CD4-positive, alpha-beta T cell treated with Interleukin-10 for 1 hour (primary cell): ENCODE data around the gene BYSL.

Experiments used
- DNase-seq: peaks from one replicate; pipeline ENCODE4 v3.0.0-alpha.2; 2020

The BYSL gene

DNA sequence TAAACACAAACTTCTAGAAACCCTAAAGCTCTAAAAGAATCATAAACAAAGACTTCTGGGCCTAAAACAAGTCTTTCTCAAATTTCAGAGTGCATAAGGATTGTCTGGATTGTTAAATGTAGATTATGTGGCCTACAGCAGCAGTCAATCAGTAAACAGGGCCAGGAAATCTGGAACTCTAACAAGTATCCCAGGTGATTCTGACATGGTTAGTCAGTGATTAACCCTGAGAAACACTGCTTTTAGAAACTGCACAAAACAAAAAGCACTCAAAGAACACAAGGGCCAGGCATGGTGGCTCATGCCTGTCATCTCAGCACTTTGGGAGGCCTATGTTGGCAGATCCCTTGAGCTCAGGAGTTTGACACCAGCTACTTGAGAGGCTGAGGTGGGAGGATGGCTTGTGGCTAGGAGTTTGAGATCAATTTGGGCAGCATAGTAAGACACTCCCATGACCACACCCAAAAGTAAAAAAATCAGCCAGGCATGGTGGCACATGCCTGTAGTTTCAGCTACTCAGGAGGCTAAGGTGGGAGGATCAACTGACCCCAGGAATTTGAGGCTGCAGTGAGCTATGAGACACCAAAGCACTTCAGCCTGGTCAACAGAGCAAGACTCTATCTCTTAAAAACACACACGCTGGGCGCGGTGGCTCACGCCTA, 6.3 kb upstream of the BYSL start:
- no peak for DNase-seq

DNA sequence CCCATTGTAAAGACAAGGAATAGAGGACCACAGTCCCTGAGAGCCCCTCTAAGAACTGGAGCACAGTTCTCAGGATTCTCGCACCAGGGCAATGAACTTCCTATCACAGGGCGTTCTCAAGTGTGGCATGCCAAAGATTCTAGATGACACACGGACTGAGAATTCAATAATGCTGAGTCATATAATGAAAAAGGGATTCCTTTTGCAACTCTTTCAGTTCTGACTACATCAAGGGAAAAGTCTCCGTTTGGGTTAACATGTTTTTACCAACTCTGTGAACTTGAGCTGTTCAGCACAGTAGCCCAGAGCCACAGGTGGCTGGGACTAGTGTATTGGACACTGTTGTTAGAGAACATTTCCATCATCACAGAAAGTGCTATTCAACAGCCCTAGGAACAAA, 3.8 kb upstream of the BYSL start:
- no peak for DNase-seq

DNA sequence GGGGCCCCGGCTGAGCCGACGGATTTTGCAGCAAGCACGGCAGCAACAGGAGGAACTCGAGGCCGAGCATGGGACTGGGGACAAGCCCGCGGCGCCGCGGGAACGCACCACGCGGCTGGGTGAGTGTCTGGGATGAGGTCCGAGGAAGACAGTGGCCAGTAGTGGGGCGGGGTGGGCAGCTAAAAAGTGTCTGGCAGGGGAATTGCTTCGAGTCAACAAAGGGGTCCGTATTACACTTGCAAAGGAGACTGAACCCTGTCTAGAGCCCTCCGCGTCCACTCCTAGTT, 356 bp downstream of the BYSL start:
- no peak for DNase-seq

DNA sequence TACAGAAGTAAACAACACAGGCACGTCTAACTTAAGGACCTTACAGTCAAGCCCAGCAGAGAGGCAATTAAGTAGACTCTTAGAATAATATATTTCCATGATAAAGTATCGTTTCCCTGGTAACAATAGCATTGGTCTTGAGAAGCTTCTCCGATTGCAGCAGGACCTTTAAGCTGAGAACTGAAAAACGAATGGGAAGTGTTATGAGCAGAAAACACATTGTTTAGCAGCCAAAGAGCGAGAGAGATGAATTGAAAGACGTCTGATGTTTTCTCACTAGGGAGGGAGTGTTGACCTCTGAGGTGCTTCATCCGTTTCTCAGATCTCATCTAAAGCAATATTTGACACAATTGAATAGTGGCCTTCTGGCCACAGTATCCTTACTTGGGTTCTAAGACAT, 855 bp downstream of the BYSL start:
- DNase-seq = no peak

DNA sequence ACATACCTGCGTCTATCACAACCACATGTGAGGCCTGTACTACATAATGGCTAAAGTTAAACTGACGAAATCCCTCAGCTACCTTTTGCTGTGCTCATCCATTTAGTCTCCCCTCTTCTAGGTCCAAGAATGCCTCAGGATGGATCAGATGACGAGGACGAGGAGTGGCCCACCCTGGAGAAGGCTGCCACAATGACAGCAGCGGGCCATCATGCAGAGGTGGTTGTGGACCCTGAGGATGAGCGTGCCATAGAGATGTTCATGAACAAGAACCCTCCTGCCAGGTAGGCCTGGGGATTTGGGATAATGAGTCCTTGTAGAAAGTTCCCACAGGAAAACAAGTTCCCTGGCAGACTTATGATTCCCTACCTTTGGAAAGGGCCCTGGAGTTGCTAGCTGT, 6.0 kb downstream of the BYSL start:
- no peak for DNase-seq

DNA sequence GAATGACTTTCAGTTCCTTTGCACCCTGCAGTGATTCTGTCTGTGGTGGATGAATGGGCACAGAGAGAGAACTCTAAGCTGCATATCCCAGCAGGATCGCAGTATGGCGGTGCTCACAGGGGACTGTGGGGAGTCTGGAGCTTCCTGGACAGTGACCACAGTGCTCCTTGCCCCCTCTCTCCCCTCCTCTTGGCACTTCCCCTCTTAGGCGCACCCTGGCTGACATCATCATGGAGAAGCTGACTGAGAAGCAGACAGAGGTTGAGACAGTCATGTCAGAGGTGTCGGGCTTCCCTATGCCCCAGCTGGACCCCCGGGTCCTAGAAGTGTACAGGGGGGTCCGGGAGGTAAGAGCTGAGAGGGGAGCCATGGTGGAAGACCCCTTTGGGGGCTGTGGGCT, 8.6 kb downstream of the BYSL start:
- no peak for DNase-seq

DNA sequence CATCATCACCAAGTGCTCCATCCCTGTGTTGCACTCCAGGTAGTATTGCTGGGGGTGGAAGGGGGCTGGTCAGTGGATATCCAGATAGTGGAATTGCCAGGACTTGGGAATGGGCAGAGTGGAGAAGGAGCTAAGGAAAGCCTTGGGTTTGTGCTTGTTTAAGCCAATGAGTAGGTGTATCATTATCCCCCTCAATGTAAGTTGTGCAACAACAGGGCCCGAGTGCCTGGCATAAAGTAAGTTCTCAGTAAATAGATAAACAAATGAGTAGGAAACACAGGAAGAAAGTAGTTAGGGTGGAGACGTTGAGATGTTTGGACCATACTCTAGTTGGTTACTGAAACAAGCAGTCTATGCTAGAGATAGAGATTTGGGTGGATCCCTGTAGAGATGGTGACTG, 10.5 kb downstream of the BYSL start:
- no peak for DNase-seq

DNA sequence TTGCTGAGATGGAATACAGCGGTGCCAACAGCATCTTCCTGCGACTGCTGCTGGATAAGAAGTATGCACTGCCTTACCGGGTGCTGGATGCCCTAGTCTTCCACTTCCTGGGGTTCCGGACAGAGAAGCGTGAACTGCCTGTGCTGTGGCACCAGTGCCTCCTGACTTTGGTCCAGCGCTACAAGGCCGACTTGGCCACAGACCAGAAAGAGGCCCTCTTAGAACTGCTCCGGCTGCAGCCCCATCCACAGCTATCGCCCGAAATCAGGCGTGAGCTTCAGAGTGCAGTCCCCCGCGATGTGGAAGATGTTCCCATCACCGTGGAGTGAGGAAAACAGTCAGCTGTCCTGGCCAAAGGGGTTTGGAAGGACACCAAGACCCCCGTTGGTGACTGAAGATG, 11.1 kb downstream of the BYSL start:
- DNase-seq = no peak

DNA sequence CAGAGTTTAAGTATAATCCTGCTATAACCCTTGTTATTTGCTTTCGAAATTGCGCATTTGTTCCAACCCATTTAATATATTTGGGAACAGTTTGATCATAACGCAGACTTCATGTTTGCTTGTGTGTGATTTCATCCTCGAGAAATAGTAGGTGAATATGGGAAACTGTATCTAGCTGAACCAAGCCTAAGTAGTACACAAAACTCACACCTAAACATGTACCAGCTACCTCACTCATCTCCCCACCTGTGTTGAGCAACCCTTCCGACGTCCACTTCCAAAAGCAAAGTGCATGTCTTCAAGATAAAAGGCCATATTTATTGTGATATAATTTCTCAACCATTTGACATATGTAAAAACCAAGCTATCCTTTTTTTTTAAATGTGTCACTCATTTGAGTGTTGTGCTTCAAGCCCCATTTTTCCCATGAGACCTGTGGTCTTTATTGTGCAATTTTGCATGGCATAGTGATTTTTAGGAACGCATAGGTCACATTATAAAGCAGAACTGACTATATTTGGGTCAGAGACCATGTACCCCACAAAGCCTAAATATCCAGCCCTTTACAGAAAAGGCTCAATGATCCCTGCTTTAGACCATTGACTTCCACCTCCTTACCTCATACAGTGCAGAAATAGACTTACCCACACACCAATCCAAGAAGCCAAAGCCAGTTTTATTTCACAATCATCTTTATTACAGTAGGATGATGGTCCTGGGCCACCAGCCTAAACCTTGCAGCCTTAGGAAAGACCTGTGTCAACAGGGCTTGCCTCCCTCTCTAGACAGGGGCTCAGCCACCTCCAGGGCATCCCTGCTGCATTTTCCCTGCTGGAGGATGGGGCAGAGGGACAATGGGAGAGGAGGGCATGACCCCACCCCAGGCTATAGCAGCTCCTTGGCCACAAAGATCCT, 13.2 kb downstream of the BYSL start:
- no peak for DNase-seq

DNA sequence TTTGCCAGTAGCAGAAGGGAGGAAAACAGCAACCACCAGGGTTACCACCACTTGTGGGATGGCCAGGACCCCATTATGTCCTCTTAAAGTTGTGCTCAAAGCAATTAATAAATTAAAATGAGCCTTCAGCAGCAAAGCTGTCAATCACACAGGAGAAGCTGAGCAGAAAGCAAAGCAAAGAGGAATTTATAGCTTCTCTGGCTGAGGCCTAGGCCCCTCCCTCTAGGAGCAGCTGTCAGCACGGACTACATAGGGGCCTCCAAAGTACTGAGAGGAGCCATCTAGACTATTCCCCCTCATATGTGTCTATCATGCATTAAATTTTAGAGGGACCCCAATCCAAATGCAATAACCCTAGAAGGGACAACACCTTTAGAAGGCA, 13.9 kb downstream of the BYSL start:
- no peak for DNase-seq

DNA sequence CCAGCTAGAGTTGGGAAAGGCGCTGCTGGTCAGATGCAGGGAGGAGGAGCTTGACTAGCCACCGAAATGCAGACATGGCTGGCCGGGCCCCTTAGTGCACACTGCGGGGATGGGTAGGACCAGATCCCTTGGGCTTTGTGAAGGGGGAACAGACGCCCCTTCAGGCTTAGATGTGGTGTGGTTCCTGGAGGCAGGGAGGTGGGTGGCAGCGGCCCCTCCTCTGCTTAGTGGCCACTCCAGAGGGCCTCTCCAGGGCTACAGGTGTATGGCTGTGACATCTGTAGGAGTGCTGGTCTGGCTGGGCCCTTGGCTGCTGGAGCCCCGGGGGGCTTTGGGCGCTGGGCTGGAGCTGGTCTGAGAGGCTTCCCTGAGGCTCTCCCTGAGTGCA, 14.4 kb downstream of the BYSL start:
- DNase-seq = no peak

DNA sequence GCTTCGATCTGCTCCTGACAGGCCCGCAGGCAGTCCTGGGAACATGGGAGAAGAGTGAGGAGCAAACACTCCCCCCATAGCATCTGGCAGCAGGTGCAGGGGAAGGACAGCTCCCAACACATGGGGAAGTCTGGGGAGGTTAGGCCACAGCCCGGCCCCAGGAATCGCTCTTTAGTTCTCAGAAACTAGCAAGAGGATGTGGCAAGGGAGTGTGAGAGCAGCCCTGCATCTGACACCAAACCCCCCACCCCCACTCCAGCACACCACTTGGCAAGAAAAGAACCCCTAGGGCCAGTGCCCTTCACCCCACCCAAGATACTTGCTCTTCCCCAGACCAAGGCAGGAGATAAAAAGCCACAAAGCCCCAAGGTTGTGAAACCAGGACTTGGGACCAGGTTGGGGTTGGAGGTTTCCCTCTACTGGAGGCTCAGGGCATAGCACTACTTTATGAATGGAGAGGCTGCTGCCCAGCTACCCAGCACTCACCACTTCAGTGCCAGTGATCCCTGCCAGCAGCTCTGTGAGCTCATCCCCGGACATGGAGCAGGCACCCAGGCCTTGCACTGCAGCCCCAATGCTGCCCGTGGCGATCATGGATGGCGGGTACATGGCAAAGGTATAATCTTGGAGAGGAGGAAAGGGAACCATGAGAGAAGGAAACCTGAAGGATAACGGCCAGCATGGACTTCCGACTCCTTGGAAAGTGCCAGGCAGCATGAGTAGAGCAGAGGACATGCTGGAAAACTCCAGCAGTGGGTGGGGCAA, 15.0 kb downstream of the BYSL start:
- peak; percentile 89 for DNase-seq

DNA sequence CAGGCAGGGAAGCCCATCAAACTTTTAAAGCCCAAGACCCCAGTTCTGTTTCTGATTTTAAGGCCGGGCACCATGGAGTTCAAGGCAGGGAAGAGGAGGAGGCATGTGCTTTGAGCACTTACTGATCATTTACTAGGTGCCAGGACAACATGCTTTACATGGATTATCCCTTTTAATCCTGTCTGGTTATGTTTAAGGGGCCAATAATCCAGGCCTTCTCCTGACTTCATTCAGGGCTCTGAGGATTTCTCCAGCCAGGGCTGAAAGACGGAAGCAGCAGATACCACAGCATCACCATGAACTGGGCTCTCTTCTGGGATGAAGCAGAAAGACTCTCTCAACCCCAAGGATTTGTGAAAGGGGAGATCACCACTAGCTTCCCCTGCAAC, 16.2 kb downstream of the BYSL start:
- DNase-seq = no peak

DNA sequence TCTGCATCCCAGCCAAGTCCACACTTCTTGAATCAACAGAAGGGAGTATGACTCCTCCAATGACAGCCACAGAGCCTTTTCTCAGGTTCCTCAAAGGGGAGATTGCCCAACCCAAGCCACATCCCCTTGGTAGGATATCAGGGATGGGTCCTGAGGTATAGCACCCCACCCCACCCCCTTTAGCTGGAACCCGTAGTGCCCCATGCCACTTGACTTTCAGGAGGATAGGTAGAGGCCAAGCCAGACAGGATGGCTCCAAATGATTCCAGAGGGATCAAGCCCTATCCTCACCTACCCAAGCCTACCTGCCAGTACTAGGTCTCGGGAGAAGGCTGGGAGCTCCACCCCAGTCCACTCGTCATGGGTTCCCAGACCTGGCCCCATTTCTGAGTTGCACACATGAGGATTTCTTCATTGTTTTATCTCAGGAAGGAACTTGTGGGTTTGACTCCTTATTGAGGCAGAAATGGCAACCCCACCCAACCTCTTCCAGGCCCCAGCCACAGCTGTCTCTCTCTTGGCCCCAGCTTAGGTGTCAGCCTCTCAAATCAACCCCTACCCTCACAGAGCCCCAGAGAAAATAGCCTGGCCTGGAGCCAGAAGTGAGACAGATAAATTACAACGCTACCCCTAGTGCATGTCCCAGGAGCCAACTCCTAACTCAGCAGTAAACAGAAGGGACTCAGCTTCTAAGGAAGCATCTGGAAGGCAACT, 16.7 kb downstream of the BYSL start:
- DNase-seq = peak; percentile 71

DNA sequence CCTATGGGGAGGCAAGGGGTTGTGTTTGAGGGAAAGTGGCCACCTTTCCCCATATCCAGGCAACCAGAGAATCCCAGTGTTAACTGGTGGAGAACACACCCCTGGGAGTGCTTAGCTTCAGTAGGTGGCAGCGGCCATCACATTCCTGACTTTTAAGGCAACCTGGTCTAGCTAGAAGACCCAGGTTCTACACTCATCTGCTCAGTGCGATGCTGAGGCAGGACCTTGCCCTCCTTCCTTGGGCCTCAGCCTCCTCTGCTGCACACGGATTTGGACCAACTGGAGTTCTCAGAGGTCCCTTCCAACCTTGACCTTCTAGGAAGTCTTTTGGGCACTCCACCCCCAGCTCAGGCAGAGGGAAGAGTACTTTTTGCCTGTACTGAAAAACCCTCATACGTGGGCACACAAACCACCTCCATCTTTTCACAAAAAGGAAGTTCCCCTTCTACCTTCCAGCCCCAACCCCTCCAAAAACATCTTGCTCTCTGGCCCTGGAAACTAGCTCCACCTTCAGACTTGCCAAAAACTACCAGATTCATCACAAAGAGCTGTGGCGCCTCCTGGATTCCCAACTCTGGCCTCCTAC, 17.4 kb downstream of the BYSL start:
- DNase-seq = no peak

DNA sequence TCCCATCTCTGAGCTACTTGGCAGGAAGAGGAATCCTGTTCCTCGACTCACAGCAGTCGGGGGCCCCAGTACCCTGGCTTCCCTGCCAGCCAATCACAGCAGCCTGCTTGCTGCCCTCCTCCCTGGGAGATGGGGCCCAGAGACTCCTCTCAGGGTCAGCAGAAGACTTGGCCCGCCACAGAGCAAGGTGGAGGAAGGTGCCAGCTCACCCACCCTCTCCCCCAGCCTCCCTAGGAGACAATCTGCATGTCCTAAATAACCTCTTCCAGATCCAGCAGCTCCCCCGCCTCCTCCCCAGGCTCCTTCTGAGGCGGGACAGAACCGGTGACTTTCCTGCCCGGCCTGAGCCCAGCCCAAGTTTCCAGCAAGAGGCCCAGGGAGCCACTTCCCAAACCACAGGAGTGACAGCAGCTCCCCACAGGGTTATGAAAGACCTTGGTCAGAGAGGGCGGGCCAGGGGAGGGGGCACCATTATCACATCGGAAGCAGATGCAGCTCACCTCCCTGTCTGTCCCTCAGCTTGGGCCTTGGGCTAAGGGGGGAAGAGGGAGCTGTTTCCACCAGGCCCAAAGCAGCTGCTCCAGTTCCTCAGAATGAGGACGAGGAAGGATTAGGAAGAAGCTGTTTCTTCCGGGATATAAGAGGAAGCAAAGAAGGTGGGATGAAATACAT, 18.0 kb downstream of the BYSL start:
- DNase-seq = no peak

DNA sequence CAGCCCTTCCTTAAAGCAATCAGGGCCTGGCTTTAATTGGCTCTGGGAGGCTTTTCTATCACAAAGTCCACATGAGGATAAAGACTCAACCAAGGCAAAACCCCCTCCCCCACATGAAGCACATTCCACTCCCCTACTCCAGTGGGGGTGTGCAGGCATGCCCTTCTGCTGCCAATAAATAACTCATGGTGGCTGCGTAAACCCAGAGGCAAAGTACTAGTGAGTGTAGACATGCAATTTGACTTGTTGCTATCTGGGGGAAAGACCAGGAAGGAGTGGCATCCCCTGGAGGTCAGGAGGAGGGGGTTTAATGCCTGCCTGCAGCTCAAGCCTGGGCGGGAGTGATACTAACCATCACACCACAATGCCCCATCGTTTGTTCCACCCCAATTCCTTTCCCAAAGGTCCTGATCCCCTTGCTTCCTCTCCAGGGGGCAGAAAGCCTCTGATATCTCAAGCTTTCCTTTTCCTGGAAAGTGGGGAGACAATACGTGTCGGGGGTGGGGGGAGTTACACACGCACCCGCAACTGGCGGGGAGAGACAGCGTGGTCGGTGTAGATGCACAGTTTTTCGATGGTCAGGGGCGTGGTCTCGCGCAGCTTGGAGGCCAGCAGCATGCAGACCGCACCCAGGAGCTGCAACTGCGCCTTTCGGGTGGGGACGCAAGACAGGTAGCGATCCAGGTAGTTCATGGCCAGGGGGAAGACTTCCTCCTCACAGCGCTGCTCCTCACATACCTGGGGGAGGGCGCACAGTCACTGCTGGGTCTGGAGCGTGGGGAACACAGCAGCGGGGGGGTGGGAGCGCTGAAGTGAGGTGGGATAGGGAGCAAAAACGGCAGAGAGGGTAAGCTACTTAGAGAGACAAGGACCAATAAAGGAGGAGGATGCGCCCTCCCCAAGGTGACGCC, 18.8 kb downstream of the BYSL start:
- DNase-seq = no peak

DNA sequence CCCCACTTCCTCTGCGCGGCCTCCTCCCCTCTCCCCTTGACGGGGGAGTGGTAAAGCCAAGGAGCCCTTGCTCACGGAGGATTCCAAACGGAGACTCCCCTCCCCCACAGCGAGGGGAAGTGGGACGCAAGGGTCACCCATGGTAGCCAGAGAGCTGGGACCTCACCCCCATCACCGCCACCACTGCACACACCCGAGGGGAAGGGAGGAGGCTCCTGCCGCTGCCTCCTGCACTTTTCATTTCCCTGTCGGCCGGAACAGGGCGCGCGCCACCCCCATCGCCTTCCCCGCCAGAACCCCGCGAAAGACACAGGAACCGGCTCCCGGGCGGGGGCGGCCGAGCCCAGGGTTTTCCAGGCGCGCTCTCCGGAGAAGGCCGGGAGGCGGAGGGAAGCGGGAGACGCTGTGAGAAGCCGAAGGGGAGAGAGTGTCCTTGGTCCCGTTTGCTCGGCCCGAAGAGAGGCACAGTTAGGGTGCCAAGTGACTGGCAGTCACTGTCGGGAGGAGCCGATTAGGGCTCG, 19.5 kb downstream of the BYSL start:
- peak; percentile 56 for DNase-seq

DNA sequence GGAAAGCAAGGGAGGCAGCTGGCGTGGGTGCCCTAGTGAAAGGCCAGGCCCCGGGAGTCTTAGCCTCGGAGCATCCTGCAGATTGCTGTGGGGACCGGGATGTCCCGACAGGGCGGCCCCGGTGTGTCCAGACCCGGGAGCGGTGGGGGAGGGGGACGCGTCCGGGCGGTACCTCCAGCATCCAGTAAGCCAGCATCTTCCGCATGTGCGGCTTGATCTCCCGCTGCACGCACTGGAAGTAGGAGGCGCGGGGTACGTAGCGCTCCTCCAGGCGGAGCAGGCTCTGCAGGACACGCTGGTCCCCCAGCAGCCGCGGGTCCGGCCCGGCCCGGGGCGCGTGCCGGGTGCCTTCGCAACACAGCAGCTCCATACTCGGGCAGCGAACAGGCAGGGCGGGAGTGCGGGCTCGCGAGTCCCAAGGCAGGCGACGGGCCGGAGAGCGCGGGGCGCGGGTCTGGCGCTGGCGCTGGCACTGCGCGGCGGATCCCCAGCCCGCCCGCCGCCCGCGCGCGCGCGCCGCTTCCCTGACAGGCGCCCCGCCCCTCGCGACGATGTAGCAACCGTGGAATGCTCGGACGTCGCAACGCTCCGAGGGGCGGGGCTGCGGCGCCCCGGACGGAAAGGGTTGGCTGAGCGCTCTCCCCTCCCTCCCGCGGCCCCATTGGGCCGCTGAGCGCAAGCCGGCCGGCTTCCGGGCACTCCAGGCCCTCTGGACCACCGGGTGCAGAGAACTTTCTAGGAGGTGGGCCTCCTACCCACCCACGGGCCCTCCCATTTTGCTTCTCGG, 20.2 kb downstream of the BYSL start, which contains the start of gene CCND3:
TSS of gene CCND3 (minus strand) at position 529 of the 787 bp plus-strand sequence. CDS start at position 370, 159 bp downstream.
- peak; percentile 85 for DNase-seq
